SK-N-MC (cell line): ENCODE data around the gene TAB2.

Source experiments
- EZH2 ChIP-seq: fragments of 200-600 bp; sonication (generic); IDR thresholded peaks from one replicate; pipeline ENCODE4 v1.6.1; 2017; ENCODE audit warnings: antibody characterized with exemption
- FOXP2 ChIP-seq: optimal IDR thresholded peaks from 2 replicates; pipeline ENCODE3; 2011; ENCODE audit warnings: mild to moderate bottlenecking, moderate library complexity; ENCODE audit not compliant: insufficient read depth; ENCODE audit errors: extremely low read length, control extremely low read depth
- POLR2AphosphoS5 ChIP-seq: IDR thresholded peaks from 2 replicates; pipeline ENCODE4 v1.6.1; 2012; ENCODE audit warnings: mild to moderate bottlenecking, low read depth, low read length, borderline replicate concordance

GRCh38 chr6:149362289-149362688 lies 44.8 kb downstream of the TAB2 start:
- TF ChIP-seq EZH2 (no peak), FOXP2 (no peak), POLR2AphosphoS5 (no peak)
